ENCODE results near the gene MEX3A.
A peak's percentile ranks its signal among the peaks of the same experiment; 100 is the strongest.

GRCh38 chr1:156106624-156107488 is 24.6 kb upstream of the MEX3A start:
- TF ChIP-seq JUNB (IDR thresholded peaks at IDR 0.05) (no peak), MAFK (IDR thresholded peaks at IDR 0.05; ENCODE audit: partially characterized antibody) (no peak), CTCF (IDR thresholded peaks at IDR 0.05) (no peak), POLR2A (IDR thresholded peaks at IDR 0.05; ENCODE audit: low read length) (no peak), TFCP2L1 (CRISPR knock-in tag; IDR thresholded peaks at IDR 0.05) (no peak), RAD21 (conservative IDR thresholded peaks at IDR 0.05 in 1 of 2, IDR thresholded peaks at IDR 0.05 in 1 of 2) (0 out of 5 replicates have a peak, but pooled peaks of 1 of the 2 experiments have one; percentile 3), EHMT2 (IDR thresholded peaks at IDR 0.05; ENCODE audit: low read depth) (no peak), HDAC2 (IDR thresholded peaks at IDR 0.05) (no peak), HMGXB4 (CRISPR knock-in tag; IDR thresholded peaks at IDR 0.05; ENCODE audit: borderline replicate concordance) (no peak), BCL3 (IDR thresholded peaks at IDR 0.05) (no peak), SREBF2 (IDR thresholded peaks at IDR 0.05) (no peak), POLR2AphosphoS2 (conservative IDR thresholded peaks at IDR 0.05; ENCODE audit: low read length) (no peak), REST (IDR thresholded peaks at IDR 0.05) (no peak), ZSCAN20 (CRISPR knock-in tag; IDR thresholded peaks at IDR 0.05) (0 out of 2 replicates have a peak, but pooled peaks have one; percentile 44)

Data from A549 (cell line).